Measurements from ENCODE around the gene USO1. TPM values are rescaled to one million over a fixed set of nuclear protein-coding genes. Genes with fewer than 3 reads are reported as not detected.

USO1 gene
- total RNA-seq, 1 donor from 2014 or later = 64.2 TPM

- intact Hi-C loops (cut with DNase I) = no loop called here
- DNase-seq = no peak
- no peak overlapping the region for H3K27ac ChIP-seq
Measured at GRCh38 chr4:75821216-75821615, 96.8 kb downstream of the USO1 start.

GRCh38 chr4:75821966-75822365, 97.6 kb downstream of the USO1 start:
- ATAC-seq (no peak), DNase-seq (no peak)
- Histone ChIP-seq H3K36me3 (no peaks in the 10 kb centered on the region), H3K4me1 (no peaks in the 10 kb centered on the region), H3K27ac (no peak overlapping the region), H3K27me3 (no peaks in the 10 kb centered on the region), H3K9me3 (no peaks in the 10 kb centered on the region), H3K4me3 (no peak overlapping the region)
- TF ChIP-seq CTCF (IDR thresholded peaks at IDR 0.05) = no peak
- intact Hi-C loops (cut with DNase I) = no loop called here

More at GRCh38 chr4:75821216-75821615, 96.8 kb downstream of the USO1 start:
- no peaks in the 10 kb centered on the region for H3K4me1 ChIP-seq
- no peaks in the 10 kb centered on the region for H3K27me3 ChIP-seq
- TF ChIP-seq CTCF (IDR thresholded peaks at IDR 0.05) = no peak
- H3K36me3 ChIP-seq = no peaks in the 10 kb centered on the region
- H3K4me3 ChIP-seq = no peak overlapping the region
- no peaks in the 10 kb centered on the region for H3K9me3 ChIP-seq
- ATAC-seq = no peak

GRCh38 chr4:75822416-75822815, 98.0 kb downstream of the USO1 start:
- H3K4me1 ChIP-seq = no peaks in the 10 kb centered on the region
- DNase-seq = no peak
- H3K36me3 ChIP-seq = no peaks in the 10 kb centered on the region
- H3K27me3 ChIP-seq = no peaks in the 10 kb centered on the region
- no peak overlapping the region for H3K4me3 ChIP-seq
- TF ChIP-seq CTCF (IDR thresholded peaks at IDR 0.05) = no peak
- intact Hi-C loops (cut with DNase I) = no loop called here
- no peak overlapping the region for H3K27ac ChIP-seq
- ATAC-seq = no peak
- H3K9me3 ChIP-seq = no peaks in the 10 kb centered on the region

GRCh38 chr4:75823812-75824211, 99.4 kb downstream of the USO1 start:
- H3K36me3 ChIP-seq = no peaks in the 10 kb centered on the region
- TF ChIP-seq CTCF (IDR thresholded peaks at IDR 0.05) = no peak
- H3K27me3 ChIP-seq = no peaks in the 10 kb centered on the region
- intact Hi-C loops (cut with DNase I) = no loop called here
- no peaks in the 10 kb centered on the region for H3K4me1 ChIP-seq
- ATAC-seq (no peak), DNase-seq (no peak)
- no peak overlapping the region for H3K4me3 ChIP-seq
- no peaks in the 10 kb centered on the region for H3K9me3 ChIP-seq
- H3K27ac ChIP-seq = no peak overlapping the region

- no peak for ATAC-seq
- DNase-seq = no peak
- no peaks in the 10 kb centered on the region for H3K27me3 ChIP-seq
- H3K9me3 ChIP-seq = no peaks in the 10 kb centered on the region
- H3K4me3 ChIP-seq = no peak overlapping the region
- intact Hi-C loops (cut with DNase I) = no loop called here
- H3K36me3 ChIP-seq = no peaks in the 10 kb centered on the region
- no peaks in the 10 kb centered on the region for H3K4me1 ChIP-seq
- H3K27ac ChIP-seq = no peak overlapping the region
- TF ChIP-seq CTCF (IDR thresholded peaks at IDR 0.05) = no peak
Measured at GRCh38 chr4:75830906-75831305, 106.5 kb downstream of the USO1 start.

- Histone ChIP-seq H3K27ac (no peak overlapping the region), H3K9me3 (no peaks in the 10 kb centered on the region), H3K4me3 (no peak overlapping the region), H3K27me3 (no peaks in the 10 kb centered on the region), H3K4me1 (no peaks in the 10 kb centered on the region), H3K36me3 (no peaks in the 10 kb centered on the region)
- DNase-seq (no peak), ATAC-seq (peak; percentile 69)
- TF ChIP-seq CTCF (IDR thresholded peaks at IDR 0.05) = no peak
- intact Hi-C loops (cut with DNase I) = no loop called here
Measured at GRCh38 chr4:75831856-75832405, 107.6 kb downstream of the USO1 start.
